ENCODE data around the gene XYLT2.

The XYLT2 gene

GRCh38 chr17:50328363-50329325, 17.3 kb upstream of the XYLT2 start:
- TF ChIP-seq CTCF (IDR thresholded peaks at IDR 0.05; ENCODE audit: control extremely low read depth, extremely low read depth, low read depth, missing control alignments): no peak
- DNase-seq (ENCODE audit: extremely low spot score): no peak
- CTCF ChIA-PET: interaction anchor here (1.3 to 2.3 kb wide), 2 partner anchors 31 to 128 kb away, joined by 5 to 7 read pairs; partner anchors contain the start of gene COL1A1
- POLR2A ChIA-PET: no interaction called here

GRCh38 chr17:50329716-50330115, 16.2 kb upstream of the XYLT2 start:
- ChIA-PET POLR2A (no interaction called here), CTCF (interaction anchor here (0.9 to 2.3 kb wide), 4 partner anchors 15 to 129 kb away, joined by 3 to 7 read pairs (median 4); partner anchors contain the start of gene COL1A1)
- TF ChIP-seq CTCF (IDR thresholded peaks at IDR 0.05; ENCODE audit: control extremely low read depth, extremely low read depth, low read depth, missing control alignments): no peak
- no peak for DNase-seq (ENCODE audit: extremely low spot score)

- POLR2A ChIA-PET: no interaction called here
Measured at GRCh38 chr17:50330151-50330775, 15.7 kb upstream of the XYLT2 start.

GRCh38 chr17:50331085-50331791, 14.7 kb upstream of the XYLT2 start:
- ChIA-PET CTCF (interaction anchor here (0.9 to 1.6 kb wide), 4 partner anchors 9 to 130 kb away, joined by 3 to 7 read pairs (median 5); partner anchors contain the start of gene COL1A1), POLR2A (no interaction called here)
- no peak for DNase-seq (ENCODE audit: extremely low spot score)
- no peak for TF ChIP-seq CTCF (IDR thresholded peaks at IDR 0.05; ENCODE audit: control extremely low read depth, extremely low read depth, low read depth, missing control alignments)

More at GRCh38 chr17:50330151-50330775, 15.7 kb upstream of the XYLT2 start:
- CTCF ChIA-PET: interaction anchor here (0.9 to 2.3 kb wide), 6 partner anchors 12 to 130 kb away, joined by 3 to 7 read pairs (median 4); partner anchors contain the start of gene COL1A1
- TF ChIP-seq CTCF (IDR thresholded peaks at IDR 0.05; ENCODE audit: control extremely low read depth, extremely low read depth, low read depth, missing control alignments): no peak
- no peak for DNase-seq (ENCODE audit: extremely low spot score)

- no peak for DNase-seq (ENCODE audit: extremely low spot score)
- ChIA-PET POLR2A (no interaction called here), CTCF (interaction anchor here (1.6 to 2.2 kb wide), 3 partner anchors 10 to 131 kb away, joined by 5 to 13 read pairs (median 6); partner anchors contain the start of gene COL1A1)
- no peak for TF ChIP-seq CTCF (IDR thresholded peaks at IDR 0.05; ENCODE audit: control extremely low read depth, extremely low read depth, low read depth, missing control alignments)
Measured at GRCh38 chr17:50332196-50332595, 13.7 kb upstream of the XYLT2 start.
